Spleen (tissue), 7 donors: ENCODE results near the gene FYN.
A peak's percentile ranks its signal among the peaks of the same experiment; 100 is the strongest.

Experiments
- POLR2AphosphoS5 ChIP-seq, 3 donors: sonication (generic); formaldehyde crosslinking; IDR thresholded peaks; one replicate each; pipeline ENCODE4 v1.5.1; 2017; ENCODE audit warnings: antibody characterized with exemption in 3 of 3
- TF ChIP-seq, protein P1 (sequence below), 11 experiments: fragments of 200-600 bp in 7 of 11; fragments of 450-650 bp in 4 of 11; sonication (generic) in 4 of 11; IDR thresholded peaks in 8 of 11; conservative IDR thresholded peaks in 3 of 11; 1 replicate in 7 of 11; 2 replicates in 4 of 11; pipeline versions ENCODE4 v1.4.0 to v1.8.0; 2016 to 2021; ENCODE audit warnings: antibody characterized with exemption in 11 of 11, inconsistent platforms in 4 of 11, mild to moderate bottlenecking in 1 of 11
- donor health status: DM: no; HTN: no; CAD: no; lungs with moderate emphysema.
- donor health status: DM: no; HTN: no; CAD: no.
- donor health status: DM: no; HTN: no; CAD: no.

DNA sequence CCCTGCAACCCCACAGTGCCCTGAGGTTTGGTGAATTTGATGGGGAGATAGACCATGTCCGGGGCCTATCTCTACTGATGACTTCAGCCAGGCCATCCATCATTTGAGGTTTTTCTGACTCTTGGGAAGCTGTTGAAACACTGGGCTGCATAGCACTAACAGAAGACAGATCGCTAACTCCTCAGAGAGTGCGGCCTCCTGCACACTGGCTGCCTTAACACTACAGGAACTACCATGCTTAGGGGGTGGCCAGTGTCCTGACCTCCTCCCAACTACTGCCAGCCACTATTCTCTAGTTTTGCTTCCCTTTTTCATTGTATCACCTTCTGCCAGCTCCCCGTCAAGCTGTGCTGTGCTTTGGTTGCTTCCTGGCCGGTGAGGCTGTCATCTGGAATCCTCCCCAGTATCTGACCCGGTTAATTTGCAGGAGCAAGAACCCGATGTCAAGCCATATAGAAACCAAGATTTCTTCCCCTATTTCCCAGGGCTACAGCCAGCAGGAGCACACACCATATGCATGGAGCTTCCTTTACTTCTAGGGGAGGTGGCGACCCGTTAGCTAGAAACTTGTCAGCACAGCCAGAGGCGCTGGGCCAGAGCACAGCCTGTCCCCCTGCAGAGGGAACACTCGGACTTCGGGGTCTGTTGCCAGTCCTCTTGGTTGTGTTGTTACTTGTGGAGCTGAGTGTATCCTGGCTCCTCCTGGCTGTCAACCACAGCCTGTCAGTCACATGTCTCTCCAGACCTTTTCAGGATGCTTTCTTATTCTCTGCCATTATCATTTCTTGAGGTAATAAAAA, 210.3 kb downstream of the FYN start:
- TF ChIP-seq POLR2AphosphoS5 (IDR thresholded peaks at IDR 0.05), result peak in 1 of 3 donors; percentile 32
- TF ChIP-seq, protein P1, sequence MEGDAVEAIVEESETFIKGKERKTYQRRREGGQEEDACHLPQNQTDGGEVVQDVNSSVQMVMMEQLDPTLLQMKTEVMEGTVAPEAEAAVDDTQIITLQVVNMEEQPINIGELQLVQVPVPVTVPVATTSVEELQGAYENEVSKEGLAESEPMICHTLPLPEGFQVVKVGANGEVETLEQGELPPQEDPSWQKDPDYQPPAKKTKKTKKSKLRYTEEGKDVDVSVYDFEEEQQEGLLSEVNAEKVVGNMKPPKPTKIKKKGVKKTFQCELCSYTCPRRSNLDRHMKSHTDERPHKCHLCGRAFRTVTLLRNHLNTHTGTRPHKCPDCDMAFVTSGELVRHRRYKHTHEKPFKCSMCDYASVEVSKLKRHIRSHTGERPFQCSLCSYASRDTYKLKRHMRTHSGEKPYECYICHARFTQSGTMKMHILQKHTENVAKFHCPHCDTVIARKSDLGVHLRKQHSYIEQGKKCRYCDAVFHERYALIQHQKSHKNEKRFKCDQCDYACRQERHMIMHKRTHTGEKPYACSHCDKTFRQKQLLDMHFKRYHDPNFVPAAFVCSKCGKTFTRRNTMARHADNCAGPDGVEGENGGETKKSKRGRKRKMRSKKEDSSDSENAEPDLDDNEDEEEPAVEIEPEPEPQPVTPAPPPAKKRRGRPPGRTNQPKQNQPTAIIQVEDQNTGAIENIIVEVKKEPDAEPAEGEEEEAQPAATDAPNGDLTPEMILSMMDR (IDR thresholded peaks at IDR 0.05 in 8 of 11, conservative IDR thresholded peaks at IDR 0.05 in 3 of 11), result no peak
